ENCODE results near the gene RETREG2. TPM values are rescaled to one million over a fixed set of nuclear protein-coding genes. Genes with fewer than 3 reads are reported as not detected.

Gene RETREG2
- total and polyA plus RNA-seq, 2 of the 8 experiments (the other 6 are each of a cell fraction or from before 2014, with no cell fraction given): 51.3 to 67.4 TPM

DNA sequence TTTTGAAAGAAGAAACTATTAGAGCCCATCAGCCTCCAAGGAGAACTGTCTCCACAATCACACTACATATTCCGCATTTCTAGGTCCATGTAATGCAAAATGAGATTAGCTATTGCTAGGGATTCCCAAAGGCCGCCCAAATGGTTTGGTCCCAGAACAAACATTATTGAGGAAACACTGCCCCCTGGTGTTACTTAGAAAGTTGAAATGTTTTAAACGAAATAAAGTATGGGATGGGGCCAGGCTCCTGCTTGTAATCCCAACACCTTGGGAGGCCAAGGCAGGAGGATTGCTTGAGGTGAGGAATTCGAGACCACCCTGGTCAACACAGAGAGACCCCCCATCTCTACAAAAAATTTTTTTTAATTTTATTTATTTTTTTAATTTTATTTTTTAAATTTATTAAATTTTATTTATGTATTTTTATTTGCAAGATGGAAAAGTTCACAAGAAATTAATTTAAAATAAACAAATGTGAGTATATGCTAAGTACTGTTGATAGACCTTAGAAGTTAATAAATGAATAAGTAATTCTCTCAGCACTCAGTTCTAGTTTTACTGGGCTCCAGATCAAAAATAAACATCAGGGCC lies 22.9 kb upstream of the RETREG2 start:
- ChIA-PET POLR2A (ENCODE audit: partially characterized antibody) (interaction anchor here (0.6 to 1.2 kb wide), 2 partner anchors 64 to 90 kb away, joined by 3 read pairs; partner anchors contain the start of genes GLB1L and STK16), CTCF (ENCODE audit: partially characterized antibody) (interaction anchor here (0.6 to 12.5 kb wide), 48 partner anchors 10 to 572 kb away, joined by 3 to 149 read pairs (median 5); partner anchors contain the start of genes CFAP65, CNPPD1, IHH and SLC23A3)
- peak; percentile 92 for FAIRE-seq
- H3K18ac ChIP-seq (ENCODE audit: extremely low read depth, low read length): no peak overlapping the region
- H3K9me3 ChIP-seq (ENCODE audit: insufficient read depth in 2 of 2, low read depth in 1 of 2, low read length in 1 of 2): no peaks in the 10 kb centered on the region
- no peak overlapping the region for H3K27ac ChIP-seq (ENCODE audit: low read depth, low read length)
- no peak overlapping the region for H2BK5ac ChIP-seq (ENCODE audit: low read depth, low read length)
- H2AK5ac ChIP-seq (ENCODE audit: low read depth, low read length): no peak overlapping the region
- no peak overlapping the region for H3K9ac ChIP-seq (replicated peaks in 1 of 4; ENCODE audit: extremely low read depth in 1 of 4, low read depth in 3 of 4, low read length in 3 of 4)
- no peak overlapping the region for H3K4me3 ChIP-seq (ENCODE audit: extremely low read depth in 1 of 4, insufficient read depth in 2 of 4, low read depth in 3 of 4, low read length in 4 of 4)
- peaks cover 0 to 2% (median 0%) of the 10 kb centered on the region in 4 experiments; a peak in 3 of 8 replicates for H3K36me3 ChIP-seq (ENCODE audit: control insufficient read depth in 2 of 4, insufficient read depth in 4 of 4, low read length in 3 of 4)
- no peak overlapping the region for H2BK15ac ChIP-seq (ENCODE audit: low read length)
- H3K14ac ChIP-seq (ENCODE audit: insufficient read length): no peak overlapping the region
- no peak for DNase-seq (ENCODE audit: low read depth in 1 of 2, low spot score in 2 of 2)
- H2BK120ac ChIP-seq (replicated peaks; ENCODE audit: low read depth, low read length): no peak overlapping the region
- peaks cover 4 to 5% of the 10 kb centered on the region in 2 experiments for H4K20me1 ChIP-seq (replicated peaks in 1 of 2; ENCODE audit: control insufficient read depth in 1 of 2, insufficient read depth in 2 of 2, low read length in 2 of 2)
- H3K4me2 ChIP-seq (ENCODE audit: insufficient read depth in 1 of 2, low read depth in 2 of 2, low read length in 2 of 2): no peak overlapping the region
- no peak overlapping the region for H2BK20ac ChIP-seq (ENCODE audit: low read length)
- H3K4ac ChIP-seq (replicated peaks; ENCODE audit: insufficient read length, low read depth, low read length): no peak overlapping the region
- H3K56ac ChIP-seq (replicated peaks; ENCODE audit: insufficient read length, low read depth, low read length): no peak overlapping the region
- no peak overlapping the region for H4K91ac ChIP-seq (replicated peaks; ENCODE audit: insufficient read length, low read length)
- H3K4me1 ChIP-seq (replicated peaks in 1 of 4; ENCODE audit: control insufficient read depth in 3 of 4, insufficient read depth in 4 of 4, low read length in 3 of 4): peaks cover 0 to 5% (median 2%) of the 10 kb centered on the region in 4 experiments; a peak in 2 of 7 replicates
- 35% methylated on average over 4 of the region's 4 CpGs; no CpG with 5 or more reads in 1 of the 2 experiments for WGBS, 2 experiments (ENCODE audit: extremely low coverage in 1 of 2, insufficient coverage in 1 of 2, insufficient read length in 1 of 2, insufficient replicate concordance in 2 of 2, low coverage in 1 of 2, low lambda C conversion rate in 2 of 2, missing lambda C conversion rate in 1 of 2)
- H3K79me2 ChIP-seq (ENCODE audit: control insufficient read depth in 1 of 2, insufficient read depth in 2 of 2, low read length in 2 of 2): no peaks in the 10 kb centered on the region
- H2BK12ac ChIP-seq (ENCODE audit: low read depth, low read length): no peak overlapping the region
- H4K5ac ChIP-seq (ENCODE audit: insufficient read length, low read depth, low read length): no peak overlapping the region
- no peak overlapping the region for H2AFZ ChIP-seq (ENCODE audit: low read length)
- H3K27me3 ChIP-seq (replicated peaks in 1 of 4; ENCODE audit: control insufficient read depth in 3 of 4, extremely low read depth in 1 of 4, insufficient read depth in 3 of 4, low read length in 3 of 4): no peaks in the 10 kb centered on the region
- no peak overlapping the region for H3K23ac ChIP-seq (ENCODE audit: insufficient read length)
- H4K8ac ChIP-seq (ENCODE audit: extremely low read depth, insufficient read depth, low read length): no peak overlapping the region
- no peaks in the 10 kb centered on the region for H3K79me1 ChIP-seq (ENCODE audit: low read depth, low read length)
- H3K23me2 ChIP-seq (ENCODE audit: low read depth, low read length): peaks cover 2% of the 10 kb centered on the region; the same call in 1 of the 2 replicates
- no peak for TF ChIP-seq NRF1 (IDR thresholded peaks at IDR 0.05; ENCODE audit: low read depth, low read length)
- no peak for TF ChIP-seq SRF (IDR thresholded peaks at IDR 0.05; ENCODE audit: low read depth, low read length)
- peak; percentile 79 to 87 for TF ChIP-seq RAD21 (IDR thresholded peaks at IDR 0.05 in 1 of 2, conservative IDR thresholded peaks at IDR 0.05 in 1 of 2; ENCODE audit: low read depth in 2 of 2, low read length in 2 of 2)
- TF ChIP-seq BRCA1 (IDR thresholded peaks at IDR 0.05; ENCODE audit: low read depth, low read length): no peak
- TF ChIP-seq ASH2L (IDR thresholded peaks at IDR 0.05; ENCODE audit: low read length): no peak
- no peak for TF ChIP-seq ZNF274 (IDR thresholded peaks at IDR 0.05; ENCODE audit: borderline replicate concordance, extremely low read depth, low read length)
- no peak for TF ChIP-seq TAF7 (optimal IDR thresholded peaks at IDR 0.05; ENCODE audit: borderline replicate concordance, low read depth, low read length)
- no peak for TF ChIP-seq CREB1 (IDR thresholded peaks at IDR 0.05)
- TF ChIP-seq POU5F1 (IDR thresholded peaks at IDR 0.05; ENCODE audit: low read depth, low read length): no peak
- TF ChIP-seq HDAC6 (IDR thresholded peaks at IDR 0.05; ENCODE audit: low read depth, low read length): no peak
- TF ChIP-seq SAP30 (IDR thresholded peaks at IDR 0.05; ENCODE audit: insufficient read depth, insufficient replicate concordance, low read length): no peak
- TF ChIP-seq SP4 (IDR thresholded peaks at IDR 0.05; ENCODE audit: low read length): no peak
- no peak for TF ChIP-seq JUN (IDR thresholded peaks at IDR 0.05; ENCODE audit: low read depth, low read length)
- TF ChIP-seq RBBP5 (IDR thresholded peaks at IDR 0.05; ENCODE audit: borderline replicate concordance, low read depth, low read length): no peak

Measured in H1 (cell line).